Inferior parietal cortex (tissue), 1 donor: ENCODE data around the gene BANP.

ENCODE experiments used
- DNase-seq: peaks from one replicate; pipeline ENCODE4 v3.0.0-alpha.2; 2016; ENCODE audit errors: extremely low spot score

BANP gene

GRCh38 chr16:87949071-87949744 lies 2.0 kb upstream of the BANP start:
- no peak for DNase-seq

DNA sequence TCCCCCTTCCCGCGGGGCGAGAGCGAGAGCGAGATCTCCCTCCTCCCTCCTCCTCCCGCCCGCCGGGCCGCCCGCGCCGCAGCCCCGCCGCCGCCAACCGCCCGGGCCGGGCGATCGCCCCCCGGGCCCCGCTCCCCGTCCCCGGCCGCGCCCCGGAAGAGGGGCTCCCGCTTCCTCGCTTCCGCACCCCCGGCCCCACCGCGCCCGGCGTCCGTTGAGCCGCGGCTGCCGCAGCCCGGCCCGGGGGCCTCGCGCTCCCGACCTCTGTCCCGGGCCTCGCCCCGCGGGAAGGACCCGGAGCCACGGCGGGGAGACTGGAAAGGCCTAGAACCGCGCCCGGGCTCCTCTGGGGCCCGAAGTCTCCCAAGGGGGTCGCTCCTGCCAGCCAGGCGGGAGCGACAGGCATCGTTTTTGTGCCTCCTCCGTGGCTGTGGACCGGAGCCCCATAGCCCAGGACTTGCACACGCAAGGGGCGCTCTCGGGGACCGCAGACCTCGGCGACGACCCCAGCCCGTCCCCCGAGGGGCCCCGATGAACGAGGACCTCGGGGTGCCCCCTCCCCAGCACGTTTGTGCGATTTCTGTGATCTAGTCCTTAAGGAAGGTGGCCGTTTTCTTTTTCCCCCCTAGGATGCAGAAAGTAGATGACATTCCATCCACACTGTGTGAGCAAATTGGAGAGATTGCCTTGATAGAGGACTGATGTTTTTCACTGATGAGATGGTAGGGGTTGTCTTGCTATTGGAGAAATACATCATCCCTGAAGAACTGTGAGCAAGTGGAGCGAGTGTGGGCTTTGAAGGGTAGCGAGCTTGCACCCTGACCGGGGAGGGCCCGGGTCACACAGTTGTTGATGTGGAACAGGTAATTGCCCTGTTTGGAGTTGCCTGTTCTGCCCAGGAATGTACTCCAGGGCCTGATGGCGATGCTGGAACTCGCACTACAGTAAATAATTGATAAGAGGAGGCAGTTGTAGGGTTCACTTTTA lies 611 bp downstream of the BANP start:
- no peak for DNase-seq

GRCh38 chr16:87952751-87953150 lies 1.5 kb downstream of the BANP start:
- DNase-seq = no peak

- DNase-seq = no peak
These were observed 2.3 kb downstream of the BANP start for GRCh38 chr16:87953308-87954215.

DNA sequence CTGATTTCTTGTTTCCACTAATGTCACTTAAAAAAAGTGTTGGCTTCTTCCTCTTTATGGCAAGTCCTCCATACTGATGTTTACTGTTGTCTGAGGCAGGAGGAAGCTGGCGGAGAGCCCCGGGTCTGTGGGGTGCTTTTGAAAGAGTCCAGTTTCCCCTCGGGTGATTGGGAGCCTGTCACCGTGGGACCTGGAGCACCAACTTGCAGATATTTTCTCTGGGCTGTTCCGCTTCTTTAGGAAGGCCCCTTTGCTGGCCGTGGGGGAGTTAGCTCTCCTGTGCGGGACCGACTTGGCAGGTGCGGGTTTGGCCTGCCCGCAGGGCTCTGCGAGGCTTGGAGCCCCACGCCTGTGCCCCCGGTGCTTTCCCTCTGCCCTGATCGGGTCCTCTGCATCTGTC lies 3.1 kb downstream of the BANP start:
- no peak for DNase-seq

GRCh38 chr16:87954826-87955225 lies 3.6 kb downstream of the BANP start:
- DNase-seq = no peak

GRCh38 chr16:87955302-87956097 lies 4.3 kb downstream of the BANP start:
- no peak for DNase-seq

DNA sequence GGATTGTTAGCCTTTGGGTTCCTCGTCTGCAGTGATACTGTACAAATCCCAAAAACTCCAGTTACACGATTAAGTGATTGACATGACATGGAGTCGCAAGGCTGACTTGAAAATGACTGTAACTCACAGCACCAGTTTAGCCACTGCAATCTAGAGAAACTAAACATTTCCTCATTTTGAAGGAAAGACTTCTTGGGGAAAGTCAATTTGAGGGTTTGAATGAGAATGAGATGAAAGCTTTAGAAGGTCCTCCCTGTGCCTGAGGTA lies 4.8 kb downstream of the BANP start:
- DNase-seq = no peak

GRCh38 chr16:87956365-87957231 lies 5.4 kb downstream of the BANP start:
- peak; percentile 49 for DNase-seq

GRCh38 chr16:87957296-87958094 lies 6.3 kb downstream of the BANP start:
- no peak for DNase-seq

DNA sequence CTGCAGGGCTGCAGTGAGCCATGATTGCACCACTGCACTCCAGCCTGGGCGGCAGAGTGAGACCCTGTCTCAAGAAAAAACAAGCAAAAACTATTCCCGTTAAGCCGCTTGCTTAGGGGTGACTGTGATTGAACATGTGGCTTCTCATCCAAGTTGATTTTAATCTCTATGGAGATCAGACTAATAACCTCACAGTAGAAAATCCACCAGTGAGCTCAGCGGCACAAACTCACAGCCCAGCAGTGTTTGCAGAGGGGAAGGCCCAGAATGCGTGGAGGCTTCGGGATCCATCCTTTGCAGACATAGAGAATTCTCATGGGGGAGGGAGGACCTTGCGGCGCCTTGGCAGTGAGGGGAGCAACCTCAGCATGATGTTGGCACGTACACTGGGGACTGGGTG lies 7.4 kb downstream of the BANP start:
- no peak for DNase-seq

GRCh38 chr16:87959391-87959990 lies 8.3 kb downstream of the BANP start:
- DNase-seq = no peak

DNA sequence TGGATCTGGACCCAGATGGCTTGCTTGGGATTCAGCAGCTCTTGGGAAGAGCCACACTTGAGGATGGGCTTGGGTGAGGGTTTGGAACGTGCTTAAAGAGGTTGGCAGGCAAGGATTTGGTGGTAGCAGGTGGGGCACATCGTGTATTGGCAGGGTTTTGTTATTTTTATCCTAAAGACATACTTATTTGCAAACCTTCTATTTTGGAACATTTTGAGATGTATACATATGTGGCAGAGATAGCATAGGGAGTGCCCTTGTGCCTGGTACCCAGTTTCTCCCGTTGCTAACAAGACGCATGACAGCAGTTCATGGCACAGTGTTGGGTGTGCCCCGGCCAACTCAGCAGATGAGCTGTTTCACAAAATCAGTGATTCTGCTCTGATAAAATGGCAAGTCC lies 9.1 kb downstream of the BANP start:
- no peak for DNase-seq

- DNase-seq = no peak
These were observed 9.6 kb downstream of the BANP start for GRCh38 chr16:87960852-87961251.

- no peak for DNase-seq
These were observed 10.4 kb downstream of the BANP start for GRCh38 chr16:87961623-87962022.

- no peak for DNase-seq
These were observed 12.2 kb downstream of the BANP start for GRCh38 chr16:87963400-87963799.

DNA sequence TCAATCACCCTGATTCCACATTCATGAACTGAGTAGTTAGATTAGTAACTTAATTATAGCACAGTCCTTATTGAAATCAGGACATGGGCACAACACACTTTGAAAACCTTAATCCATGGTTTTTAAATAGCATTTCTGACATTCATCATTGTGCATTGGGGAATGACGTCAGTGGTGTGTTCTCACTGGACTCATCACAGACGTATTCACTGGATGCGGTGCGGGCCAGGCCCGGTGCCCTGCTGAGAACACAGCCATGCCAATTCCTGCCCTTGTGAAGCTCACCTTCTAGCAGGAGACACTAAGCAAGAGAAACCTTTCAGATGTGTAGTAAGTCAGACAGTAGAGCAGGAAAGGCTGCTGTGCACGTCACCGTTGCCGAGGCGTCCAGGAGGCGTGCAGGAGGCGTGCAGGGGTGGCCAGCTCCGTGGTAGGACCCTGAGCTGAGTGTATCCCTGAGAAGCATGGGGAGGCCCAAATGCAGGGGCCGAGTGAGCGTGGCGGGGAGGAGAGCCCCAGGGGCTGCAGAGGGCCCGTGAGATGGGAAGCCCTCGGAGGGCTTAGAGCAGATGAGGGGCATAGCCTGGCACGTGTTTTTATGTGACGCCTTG lies 12.9 kb downstream of the BANP start:
- no peak for DNase-seq

- DNase-seq = no peak
These were observed 14.2 kb downstream of the BANP start for GRCh38 chr16:87965417-87965816.
